ENCODE data around the gene TESK2.
"Not testable (repeated sequence)": the region's sequence is repeated elsewhere in the genome, so short reads cannot be mapped to it uniquely, and the experiment has no call there.

Gene TESK2

GRCh38 chr1:45378184-45378583 is 112.8 kb downstream of the TESK2 start:
- DNase-seq (ENCODE audit: low spot score) = no peak
- no peak for TF ChIP-seq CTCF (IDR thresholded peaks at IDR 0.05; ENCODE audit: extremely low read depth, missing control alignments)

GRCh38 chr1:45375104-45376090 is 115.6 kb downstream of the TESK2 start:
- TF ChIP-seq CTCF (IDR thresholded peaks at IDR 0.05; ENCODE audit: extremely low read depth, missing control alignments) = no peak
- DNase-seq (ENCODE audit: low spot score) = no peak

- TF ChIP-seq CTCF (IDR thresholded peaks at IDR 0.05; ENCODE audit: extremely low read depth, missing control alignments) = no peak
- DNase-seq (ENCODE audit: low spot score) = no peak
These were observed 117.4 kb downstream of the TESK2 start for GRCh38 chr1:45373573-45373972.

DNA sequence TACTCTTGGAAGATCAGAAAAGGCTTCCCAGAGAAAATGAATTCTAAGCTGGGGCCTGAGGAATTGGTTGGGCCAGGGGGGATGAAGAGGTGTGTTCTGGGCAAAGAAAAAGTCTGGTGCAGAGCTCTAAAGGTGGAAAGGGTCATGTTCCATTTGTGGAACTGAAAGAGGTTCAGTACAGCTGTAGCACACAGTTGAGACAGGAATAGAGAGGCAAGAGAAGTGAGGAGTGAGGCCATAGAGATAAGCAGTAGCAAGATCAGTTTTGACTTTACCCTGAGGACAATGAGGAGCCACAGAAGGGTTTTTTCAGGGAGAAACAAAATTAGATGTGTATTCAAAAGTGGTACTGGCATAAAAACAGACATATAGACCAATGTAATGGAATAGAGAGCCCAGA is 120.4 kb downstream of the TESK2 start:
- peak; percentile 27 for DNase-seq (ENCODE audit: low spot score)
- TF ChIP-seq CTCF (IDR thresholded peaks at IDR 0.05; ENCODE audit: extremely low read depth, missing control alignments) = no peak

DNA sequence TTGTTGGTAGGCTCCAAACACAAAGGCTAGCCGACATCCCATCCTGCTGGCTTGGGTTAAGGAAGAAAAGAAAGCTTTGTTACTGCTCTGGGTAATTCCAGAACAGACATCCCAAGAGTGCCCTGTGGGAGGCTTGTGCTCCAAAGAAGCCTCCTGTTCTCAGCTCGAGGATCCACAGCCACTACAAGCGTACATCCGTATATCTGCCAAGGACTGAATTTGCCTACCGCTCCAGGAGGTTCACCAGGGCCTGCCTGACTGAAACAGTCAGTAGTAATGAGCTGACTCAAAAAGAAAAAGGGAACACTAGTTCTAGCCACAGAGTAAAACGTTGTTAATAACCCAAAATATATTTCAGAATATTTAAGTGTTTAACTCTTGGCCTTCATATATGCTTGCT is 125.9 kb downstream of the TESK2 start:
- DNase-seq (ENCODE audit: low spot score) = no peak
- TF ChIP-seq CTCF (IDR thresholded peaks at IDR 0.05; ENCODE audit: extremely low read depth, missing control alignments) = no peak

DNA sequence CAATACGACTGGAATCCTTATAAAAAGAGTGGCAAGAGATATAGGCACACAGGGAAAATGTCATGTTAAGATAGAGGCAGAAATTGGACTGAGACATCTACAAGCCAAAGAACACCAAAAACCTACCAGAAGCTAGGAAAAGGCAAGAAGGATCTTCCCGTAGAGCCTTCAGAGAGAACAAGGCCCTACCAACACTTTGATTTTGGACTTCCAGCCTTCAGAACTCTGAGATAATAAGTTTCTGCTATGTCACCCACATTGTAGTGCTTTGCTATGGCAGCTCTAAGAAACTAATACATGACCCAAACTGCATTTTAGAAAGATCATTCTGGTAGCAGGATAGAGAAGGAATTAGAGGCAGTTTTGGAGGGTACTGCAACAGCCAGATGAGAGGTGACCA is 126.7 kb downstream of the TESK2 start:
- DNase-seq (ENCODE audit: low spot score) = no peak

GRCh38 chr1:45360981-45361380 is 130.0 kb downstream of the TESK2 start:
- not testable (repeated sequence) for DNase-seq (ENCODE audit: low spot score)

More for the DNA sequence above, 126.7 kb downstream of the TESK2 start:
- no peak for TF ChIP-seq CTCF (IDR thresholded peaks at IDR 0.05; ENCODE audit: extremely low read depth, missing control alignments)
